IMR-90 (cell line): ENCODE measurements around the gene MRPL17. TPM values are rescaled to one million over a fixed set of nuclear protein-coding genes. Genes with fewer than 3 reads are reported as not detected.

ENCODE experiments used
- ATAC-seq: fragments of 200-7000 bp; cut with Tn5 transposase; 2 replicates; pipeline ENCODE4 v1.9.1; 2020; ENCODE audit warnings: low read depth, mild to moderate bottlenecking, moderate library complexity
- BruUV-seq: library from RNA; stranded (reverse); fragments of 400-500 nt; replicated peaks from 2 replicates; lab custom pipeline; 2021; lab: Mats Ljungman, UMichigan
- CTCF ChIA-PET: fragments of 300-600 bp; formaldehyde crosslinking; extraction: SDS; loops from one replicate; lab custom pipeline; 2021; ENCODE audit warnings: antibody characterized with exemption; lab: Yijun Ruan, JAX
- POLR2A ChIA-PET: fragments of 300-600 bp; sonication (Branson Sonifier 250); formaldehyde crosslinking; loops from one replicate; lab custom pipeline; 2022; ENCODE audit warnings: antibody characterized with exemption; ENCODE audit not compliant: unreplicated experiment; lab: Charles Lee
- DNase-seq: peaks from one replicate; pipeline ENCODE4 v3.0.0; 2013
- H2AFZ ChIP-seq: replicated peaks from 2 replicates; pipeline ENCODE3; 2013; ENCODE audit warnings: low read length, mild to moderate bottlenecking; ENCODE audit not compliant: poor library complexity
- H2AK5ac ChIP-seq: 2 replicates; pipeline ENCODE4 v1.6.1; 2013; ENCODE audit warnings: low read depth, low read length, inconsistent platforms
- H2AK9ac ChIP-seq: replicated peaks from 2 replicates; pipeline ENCODE3; 2013; ENCODE audit warnings: mild to moderate bottlenecking, low read depth, low read length, moderate library complexity; ENCODE audit not compliant: poor library complexity
- H2BK120ac ChIP-seq: 2 replicates; pipeline ENCODE4 v1.6.1; 2013; ENCODE audit warnings: low read depth, low read length, inconsistent platforms
- H2BK15ac ChIP-seq: 3 replicates; pipeline ENCODE4 v1.6.1; 2013; ENCODE audit warnings: low read depth, low read length, inconsistent platforms
- H2BK20ac ChIP-seq: 2 replicates; pipeline ENCODE4 v1.6.1; 2013; ENCODE audit warnings: low read depth, mild to moderate bottlenecking, inconsistent platforms, low read length, moderate library complexity
- H2BK5ac ChIP-seq: 2 replicates; pipeline ENCODE4 v1.6.1; 2013; ENCODE audit warnings: mild to moderate bottlenecking, low read depth, low read length, inconsistent platforms; ENCODE audit not compliant: poor library complexity, severe bottlenecking
- H3K14ac ChIP-seq: replicated peaks from 2 replicates; pipeline ENCODE4 v1.6.1; 2013; ENCODE audit warnings: low read depth, low read length, inconsistent platforms
- H3K18ac ChIP-seq: 2 replicates; pipeline ENCODE4 v1.6.1; 2013; ENCODE audit warnings: low read depth, low read length, control low read depth
- H3K23ac ChIP-seq: 2 replicates; pipeline ENCODE4 v1.6.1; 2013; ENCODE audit warnings: low read depth, low read length, inconsistent platforms
- H3K27ac ChIP-seq: 2 replicates; pipeline ENCODE4 v1.5.1; 2013; ENCODE audit warnings: mild to moderate bottlenecking, control low read depth, low read length; ENCODE audit not compliant: insufficient read depth
- H3K27me3 ChIP-seq: 2 replicates; pipeline ENCODE4 v1.6.1; 2013; ENCODE audit warnings: low read length; ENCODE audit not compliant: control insufficient read depth, insufficient read depth
- H3K36me3 ChIP-seq: 2 replicates; pipeline ENCODE4 v1.6.1; 2013; ENCODE audit warnings: low read length, mixed read lengths; ENCODE audit not compliant: control insufficient read depth, insufficient read depth
- H3K4ac ChIP-seq: 2 replicates; pipeline ENCODE4 v1.6.1; 2013; ENCODE audit warnings: low read depth, low read length, inconsistent platforms
- H3K4me1 ChIP-seq: 2 replicates; pipeline ENCODE4 v1.6.1; 2013; ENCODE audit warnings: low read length, mixed read lengths; ENCODE audit not compliant: control insufficient read depth, insufficient read depth
- H3K4me2 ChIP-seq: 2 replicates; pipeline ENCODE4 v1.6.1; 2013; ENCODE audit warnings: low read depth, mild to moderate bottlenecking, control low read depth, low read length, moderate library complexity
- H3K4me3 ChIP-seq: 2 replicates; pipeline ENCODE4 v1.5.1; 2013; ENCODE audit warnings: low read depth, mild to moderate bottlenecking, control low read depth, low read length, moderate library complexity; ENCODE audit not compliant: insufficient read depth
- H3K56ac ChIP-seq: 2 replicates; pipeline ENCODE4 v1.6.1; 2013; ENCODE audit warnings: low read length, inconsistent platforms; ENCODE audit not compliant: insufficient read depth; ENCODE audit errors: extremely low read depth
- H3K79me1 ChIP-seq, 2 experiments: 2 replicates each; pipeline ENCODE4 v1.6.1; 2013; ENCODE audit warnings: low read length in 2 of 2, inconsistent platforms in 1 of 2, low read depth in 1 of 2
- H3K9ac ChIP-seq: 2 replicates; pipeline ENCODE4 v1.6.1; 2013; ENCODE audit warnings: low read depth, low read length, control low read depth
- H3K9me1 ChIP-seq: 2 replicates; pipeline ENCODE4 v1.6.1; 2013; ENCODE audit warnings: low read length, inconsistent platforms; ENCODE audit not compliant: insufficient read depth
- H3K9me3 ChIP-seq: 2 replicates; pipeline ENCODE4 v1.6.1; 2013; ENCODE audit warnings: low read length; ENCODE audit not compliant: control insufficient read depth, insufficient read depth
- H4K20me1 ChIP-seq: 2 replicates; pipeline ENCODE4 v1.6.1; 2013; ENCODE audit warnings: low read length, inconsistent platforms; ENCODE audit not compliant: insufficient read depth
- H4K5ac ChIP-seq: 2 replicates; pipeline ENCODE4 v1.6.1; 2013; ENCODE audit warnings: mild to moderate bottlenecking, low read depth, low read length, control low read depth
- H4K8ac ChIP-seq, 2 experiments: 2 replicates each; pipeline ENCODE4 v1.6.1; 2013; ENCODE audit warnings: low read depth in 2 of 2, low read length in 2 of 2, control low read depth in 1 of 2, inconsistent platforms in 1 of 2
- H4K91ac ChIP-seq: 2 replicates; pipeline ENCODE4 v1.6.1; 2013; ENCODE audit warnings: low read depth, low read length, inconsistent platforms; ENCODE audit not compliant: insufficient read depth
- BHLHE40 ChIP-seq: fragments of 150-350 bp; IDR thresholded peaks from 2 replicates; pipeline ENCODE4 v1.6.1; 2016; ENCODE audit warnings: mild to moderate bottlenecking, low read depth, low read length
- CHD1 ChIP-seq: IDR thresholded peaks from 2 replicates; pipeline ENCODE4 v1.6.1; 2012; ENCODE audit warnings: low read depth, low read length, improper control_type of control experiment
- FOS ChIP-seq: fragments of 150-350 bp; IDR thresholded peaks from 2 replicates; pipeline ENCODE4 v1.6.1; 2016; ENCODE audit warnings: low read depth, low read length
- MAFK ChIP-seq: IDR thresholded peaks from 2 replicates; pipeline ENCODE4 v1.6.1; 2012; ENCODE audit warnings: low read depth, low read length, improper control_type of control experiment
- NFE2L2 ChIP-seq: fragments of 150-350 bp; IDR thresholded peaks from 2 replicates; pipeline ENCODE4 v1.6.1; 2016; ENCODE audit warnings: low read depth, mild to moderate bottlenecking, low read length
- RAD21 ChIP-seq: IDR thresholded peaks from 2 replicates; pipeline ENCODE4 v1.6.1; 2012; ENCODE audit warnings: low read length, improper control_type of control experiment
- SMC3 ChIP-seq: fragments of 150-350 bp; IDR thresholded peaks from 2 replicates; pipeline ENCODE4 v1.6.1; 2016; ENCODE audit warnings: low read depth, mild to moderate bottlenecking, antibody characterized with exemption, low read length, moderate library complexity
- WGBS, 2 experiments: methylation state at CpG; one replicate each; pipeline versions ENCODE4 v1.1.5 to v1.1.7; 2013; ENCODE audit warnings: missing lambda C conversion rate in 2 of 2; ENCODE audit not compliant: insufficient read length in 1 of 2; ENCODE audit errors: extremely low coverage in 2 of 2; 5-methylcytosine and 5-hydroxymethylcytosine counted together
- dilution Hi-C: fragments of 300-500 bp; cut with HindIII; formaldehyde crosslinking; loops from one replicate; pipeline ENCODE4 v1.14.3; 2018; ENCODE audit warnings: low sequenced_read_pairs; ENCODE audit not compliant: unreplicated experiment
- in situ Hi-C: fragments of 300-500 bp; cut with MboI; formaldehyde crosslinking; loops from 3 replicates; pipeline ENCODE4 v1.14.3; 2019; ENCODE audit warnings: low sequenced_read_pairs, inconsistent platforms, mixed read lengths
- intact Hi-C: fragments of 100-400 bp; cut with micrococcal nuclease; formaldehyde crosslinking; loops from 2 replicates; pipeline ENCODE4 v1.10.0; 2022
- polyA plus RNA-seq, 3 experiments: library from polyadenylated mRNA; depleted of rRNA; stranded (reverse); fragments of >200 nt; gene quantifications; 2 replicates each; pipeline ENCODE4 v1.2.3, GENCODE V29; 2012; ENCODE audit warnings: low replicate concordance in 1 of 3
- total RNA-seq: library from RNA; depleted of rRNA; stranded (reverse); fragments of >200 nt; gene quantifications from 2 replicates; pipeline ENCODE4 v1.2.3, GENCODE V29; 2012
- TF ChIP-seq, protein P1 (sequence below): conservative IDR thresholded peaks from 2 replicates; pipeline ENCODE4 v1.5.1; 2012; ENCODE audit warnings: mild to moderate bottlenecking, low read depth, low read length, improper control_type of control experiment
- TF ChIP-seq, protein P2 (sequence below): fragments of 150-350 bp; IDR thresholded peaks from 2 replicates; pipeline ENCODE4 v1.6.1; 2016; ENCODE audit warnings: low read depth, mild to moderate bottlenecking, low read length, moderate library complexity, borderline replicate concordance

The MRPL17 gene
- total and polyA plus RNA-seq, 2 of the 4 experiments (the other 2 are of a cell fraction), result 70.3 to 85.2 TPM

DNA sequence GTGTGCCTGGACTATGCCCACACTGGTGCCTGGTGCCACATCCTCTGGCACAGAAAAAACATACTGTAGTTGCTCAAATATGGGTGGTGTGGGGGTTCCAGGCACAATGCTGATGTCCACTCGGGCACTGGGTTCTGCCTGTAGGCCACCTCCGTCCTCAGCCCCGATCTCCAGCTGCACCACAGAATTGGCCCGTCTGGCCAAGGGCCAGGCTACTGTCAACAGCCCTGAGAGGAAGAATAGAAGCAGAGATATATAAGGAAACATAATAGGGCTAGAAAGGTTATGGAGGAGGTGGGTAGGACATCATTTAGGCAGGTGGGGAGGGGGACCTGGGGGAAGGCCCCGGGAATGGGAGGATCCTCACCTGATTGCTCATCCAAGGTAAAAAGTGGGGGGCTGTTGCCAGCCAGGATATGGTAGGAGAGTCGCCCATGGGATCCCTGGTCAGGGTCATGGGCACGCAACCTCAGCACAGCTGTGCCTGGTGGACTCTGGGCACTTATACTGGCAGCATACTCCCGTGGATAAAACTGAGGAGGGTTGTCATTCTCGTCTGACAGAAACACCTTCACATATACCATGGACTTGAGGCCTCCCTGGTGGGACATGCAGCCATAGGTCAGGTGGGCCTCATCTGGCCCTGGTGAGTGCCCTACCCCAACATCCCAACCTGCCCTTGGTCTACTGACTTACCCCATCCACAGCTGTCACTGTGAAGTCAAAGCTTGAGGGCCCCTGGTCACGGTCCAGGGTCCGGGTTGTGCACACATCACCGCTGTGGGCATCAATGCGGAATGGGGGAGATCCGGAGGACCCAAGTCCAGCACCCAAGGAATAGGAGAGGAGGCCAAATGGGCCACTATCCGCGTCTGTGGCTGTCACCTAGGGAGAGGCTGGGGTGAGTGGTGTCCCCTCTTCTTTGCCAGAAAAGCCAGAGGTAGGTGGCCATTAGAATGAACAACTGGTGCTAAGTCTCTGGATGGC is 49.4 kb downstream of the MRPL17 start:
- no peak overlapping the region for H2BK5ac ChIP-seq
- H2BK15ac ChIP-seq, result no peak overlapping the region
- peaks cover 41% of the 10 kb centered on the region for H3K36me3 ChIP-seq
- no peak overlapping the region for H4K5ac ChIP-seq
- in situ Hi-C loops, result no loop called here
- H2AK9ac ChIP-seq, result no peak overlapping the region
- no peak overlapping the region for H3K56ac ChIP-seq
- WGBS, 2 experiments, result 90% methylated on average over 4 of the region's 16 CpGs; no CpG with 5 or more reads in 1 of the 2 experiments
- no peaks in the 10 kb centered on the region for H3K27me3 ChIP-seq
- H4K20me1 ChIP-seq, result peaks cover 4% of the 10 kb centered on the region; the same call in 1 of the 2 replicates
- H3K9me1 ChIP-seq, result no peaks in the 10 kb centered on the region; the same call in 1 of the 2 replicates
- H2BK20ac ChIP-seq, result no peak overlapping the region
- no peak overlapping the region for H2AK5ac ChIP-seq
- no TSS peak for BruUV-seq
- H3K4ac ChIP-seq, result no peak overlapping the region
- H3K9me3 ChIP-seq, result no peaks in the 10 kb centered on the region
- H4K8ac ChIP-seq, result no peak overlapping the region
- no peak overlapping the region for H3K9ac ChIP-seq
- no peak overlapping the region for H3K4me2 ChIP-seq
- intact Hi-C loops, result no loop called here
- H3K4me1 ChIP-seq, result peaks cover 10% of the 10 kb centered on the region
- H3K18ac ChIP-seq, result no peak overlapping the region
- no peak overlapping the region for H3K4me3 ChIP-seq
- no peak overlapping the region for H3K27ac ChIP-seq
- ATAC-seq (no peak), DNase-seq (no peak)
- H3K79me1 ChIP-seq, result no peaks in the 10 kb centered on the region
- H3K14ac ChIP-seq, result no peak overlapping the region
- H2AFZ ChIP-seq, result no peak overlapping the region
- TF ChIP-seq RAD21, result no peak
- TF ChIP-seq MAFK, result no peak
- TF ChIP-seq CHD1, result no peak
- TF ChIP-seq NFE2L2, result no peak
- TF ChIP-seq SMC3, result no peak
- TF ChIP-seq, protein P1, sequence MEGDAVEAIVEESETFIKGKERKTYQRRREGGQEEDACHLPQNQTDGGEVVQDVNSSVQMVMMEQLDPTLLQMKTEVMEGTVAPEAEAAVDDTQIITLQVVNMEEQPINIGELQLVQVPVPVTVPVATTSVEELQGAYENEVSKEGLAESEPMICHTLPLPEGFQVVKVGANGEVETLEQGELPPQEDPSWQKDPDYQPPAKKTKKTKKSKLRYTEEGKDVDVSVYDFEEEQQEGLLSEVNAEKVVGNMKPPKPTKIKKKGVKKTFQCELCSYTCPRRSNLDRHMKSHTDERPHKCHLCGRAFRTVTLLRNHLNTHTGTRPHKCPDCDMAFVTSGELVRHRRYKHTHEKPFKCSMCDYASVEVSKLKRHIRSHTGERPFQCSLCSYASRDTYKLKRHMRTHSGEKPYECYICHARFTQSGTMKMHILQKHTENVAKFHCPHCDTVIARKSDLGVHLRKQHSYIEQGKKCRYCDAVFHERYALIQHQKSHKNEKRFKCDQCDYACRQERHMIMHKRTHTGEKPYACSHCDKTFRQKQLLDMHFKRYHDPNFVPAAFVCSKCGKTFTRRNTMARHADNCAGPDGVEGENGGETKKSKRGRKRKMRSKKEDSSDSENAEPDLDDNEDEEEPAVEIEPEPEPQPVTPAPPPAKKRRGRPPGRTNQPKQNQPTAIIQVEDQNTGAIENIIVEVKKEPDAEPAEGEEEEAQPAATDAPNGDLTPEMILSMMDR, result no peak
- TF ChIP-seq BHLHE40, result no peak
- TF ChIP-seq FOS, result no peak
- TF ChIP-seq, protein P2, sequence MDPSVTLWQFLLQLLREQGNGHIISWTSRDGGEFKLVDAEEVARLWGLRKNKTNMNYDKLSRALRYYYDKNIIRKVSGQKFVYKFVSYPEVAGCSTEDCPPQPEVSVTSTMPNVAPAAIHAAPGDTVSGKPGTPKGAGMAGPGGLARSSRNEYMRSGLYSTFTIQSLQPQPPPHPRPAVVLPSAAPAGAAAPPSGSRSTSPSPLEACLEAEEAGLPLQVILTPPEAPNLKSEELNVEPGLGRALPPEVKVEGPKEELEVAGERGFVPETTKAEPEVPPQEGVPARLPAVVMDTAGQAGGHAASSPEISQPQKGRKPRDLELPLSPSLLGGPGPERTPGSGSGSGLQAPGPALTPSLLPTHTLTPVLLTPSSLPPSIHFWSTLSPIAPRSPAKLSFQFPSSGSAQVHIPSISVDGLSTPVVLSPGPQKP, result no peak
- CTCF ChIA-PET, result interaction anchor here (0.6 to 1.5 kb wide), 2 partner anchors 10 to 49 kb away, joined by 3 read pairs; partner anchors contain the start of gene MRPL17
- H2BK120ac ChIP-seq, result no peak overlapping the region
- no peak overlapping the region for H4K91ac ChIP-seq
- POLR2A ChIA-PET, result no interaction called here
- no peak overlapping the region for H3K23ac ChIP-seq
- dilution Hi-C loops, result no loop called here
